Left ventricle myocardium inferior (tissue), 1 donor: ENCODE results near the gene NR1D1. TPM values are rescaled to one million over a fixed set of nuclear protein-coding genes. Genes with fewer than 3 reads are reported as not detected.

Experiments
- DNase-seq: peaks from one replicate; pipeline ENCODE4 v3.0.0-alpha.2; 2020
- H3K27ac ChIP-seq: fragments of 200-600 bp; replicated peaks from 2 replicates; pipeline ENCODE4 v1.8.0; 2021
- H3K27me3 ChIP-seq: fragments of 200-600 bp; 2 replicates; pipeline ENCODE4 v1.8.0; 2021; ENCODE audit warnings: low read depth
- H3K36me3 ChIP-seq: fragments of 200-600 bp; 2 replicates; pipeline ENCODE4 v1.8.0; 2021
- H3K4me1 ChIP-seq: fragments of 200-600 bp; 2 replicates; pipeline ENCODE4 v1.8.0; 2021
- H3K4me3 ChIP-seq: fragments of 200-600 bp; 2 replicates; pipeline ENCODE4 v1.8.0; 2021; ENCODE audit warnings: mild to moderate bottlenecking, moderate library complexity
- H3K9me3 ChIP-seq: fragments of 200-600 bp; replicated peaks from 2 replicates; pipeline ENCODE4 v1.8.0; 2021
- intact Hi-C: fragments of 100-400 bp; cut with micrococcal nuclease; formaldehyde crosslinking; loops from one replicate; pipeline ENCODE4 v1.11.0; 2022
- total RNA-seq: library from RNA; stranded (reverse); fragmentation: NEBNext Ultra II Directional; extraction: Animal tissue kit (Norgen Biotek cat#: 25700); gene quantifications from one replicate; pipeline ENCODE4 v1.2.1, GENCODE V29; 2021
- TF ChIP-seq, protein P1 (sequence below): fragments of 200-600 bp; IDR thresholded peaks from 2 replicates; pipeline ENCODE4 v1.8.0; 2021; ENCODE audit warnings: antibody characterized with exemption, mild to moderate bottlenecking, borderline replicate concordance
- donor health status: DM: no; HTN: yes; CAD: no; lungs with severe emphysema.

NR1D1 gene
- total RNA-seq, 1 donor from 2014 or later = 19.1 TPM

DNA sequence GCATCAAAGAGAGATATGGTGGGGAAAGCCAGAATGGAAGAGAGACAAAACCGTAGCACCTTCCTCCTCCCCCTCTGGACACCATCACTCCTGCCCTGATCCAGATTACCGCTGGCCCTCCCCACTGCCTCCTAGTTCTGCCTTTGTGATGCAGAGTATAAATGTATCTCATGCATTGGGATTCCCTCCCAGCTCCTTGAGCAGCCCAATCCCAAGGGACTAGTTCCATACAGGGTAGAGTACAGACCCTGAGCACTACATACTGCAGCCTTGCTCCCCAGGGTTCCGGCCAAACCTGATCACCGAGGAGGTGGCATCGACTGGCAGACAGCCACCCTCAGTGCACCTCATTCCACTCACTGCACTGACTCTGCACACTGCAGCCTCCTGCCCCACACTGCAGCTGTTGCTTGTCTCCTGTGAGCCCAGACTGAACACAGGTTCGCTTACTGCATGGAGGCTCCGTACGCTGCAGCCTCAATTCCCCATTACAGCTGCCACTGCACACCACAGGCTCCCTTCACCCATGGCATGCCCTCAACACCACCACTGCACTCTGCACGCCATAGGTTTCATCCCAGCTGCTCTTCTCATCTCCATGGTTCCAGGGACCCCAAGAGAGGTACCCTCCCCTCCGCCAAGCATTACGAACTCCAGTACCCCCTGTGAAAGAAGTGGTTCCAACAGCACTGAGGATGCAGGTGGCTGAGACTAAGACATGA lies 39.3 kb downstream of the NR1D1 start:
- Histone ChIP-seq H3K4me1 (peaks cover 65% of the 10 kb centered on the region), H3K9me3 (no peaks in the 10 kb centered on the region)
- intact Hi-C loops = no loop called here

GRCh38 chr17:40059729-40060475 lies 40.5 kb downstream of the NR1D1 start:
- no peak for DNase-seq
- no peak overlapping the region for H3K4me3 ChIP-seq
- no peaks in the 10 kb centered on the region for H3K36me3 ChIP-seq
- H3K9me3 ChIP-seq = no peaks in the 10 kb centered on the region
- intact Hi-C loops = no loop called here
- H3K27ac ChIP-seq = peak overlapping the region; percentile 84
- no peaks in the 10 kb centered on the region for H3K27me3 ChIP-seq
- TF ChIP-seq, protein P1, sequence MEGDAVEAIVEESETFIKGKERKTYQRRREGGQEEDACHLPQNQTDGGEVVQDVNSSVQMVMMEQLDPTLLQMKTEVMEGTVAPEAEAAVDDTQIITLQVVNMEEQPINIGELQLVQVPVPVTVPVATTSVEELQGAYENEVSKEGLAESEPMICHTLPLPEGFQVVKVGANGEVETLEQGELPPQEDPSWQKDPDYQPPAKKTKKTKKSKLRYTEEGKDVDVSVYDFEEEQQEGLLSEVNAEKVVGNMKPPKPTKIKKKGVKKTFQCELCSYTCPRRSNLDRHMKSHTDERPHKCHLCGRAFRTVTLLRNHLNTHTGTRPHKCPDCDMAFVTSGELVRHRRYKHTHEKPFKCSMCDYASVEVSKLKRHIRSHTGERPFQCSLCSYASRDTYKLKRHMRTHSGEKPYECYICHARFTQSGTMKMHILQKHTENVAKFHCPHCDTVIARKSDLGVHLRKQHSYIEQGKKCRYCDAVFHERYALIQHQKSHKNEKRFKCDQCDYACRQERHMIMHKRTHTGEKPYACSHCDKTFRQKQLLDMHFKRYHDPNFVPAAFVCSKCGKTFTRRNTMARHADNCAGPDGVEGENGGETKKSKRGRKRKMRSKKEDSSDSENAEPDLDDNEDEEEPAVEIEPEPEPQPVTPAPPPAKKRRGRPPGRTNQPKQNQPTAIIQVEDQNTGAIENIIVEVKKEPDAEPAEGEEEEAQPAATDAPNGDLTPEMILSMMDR = no peak
- peaks cover 58% of the 10 kb centered on the region for H3K4me1 ChIP-seq

More for the DNA sequence above, 39.3 kb downstream of the NR1D1 start:
- no peaks in the 10 kb centered on the region for H3K27me3 ChIP-seq
- H3K27ac ChIP-seq = no peak overlapping the region
- TF ChIP-seq, protein P1 = no peak
- H3K36me3 ChIP-seq = no peaks in the 10 kb centered on the region
- no peak for DNase-seq
- no peak overlapping the region for H3K4me3 ChIP-seq

DNA sequence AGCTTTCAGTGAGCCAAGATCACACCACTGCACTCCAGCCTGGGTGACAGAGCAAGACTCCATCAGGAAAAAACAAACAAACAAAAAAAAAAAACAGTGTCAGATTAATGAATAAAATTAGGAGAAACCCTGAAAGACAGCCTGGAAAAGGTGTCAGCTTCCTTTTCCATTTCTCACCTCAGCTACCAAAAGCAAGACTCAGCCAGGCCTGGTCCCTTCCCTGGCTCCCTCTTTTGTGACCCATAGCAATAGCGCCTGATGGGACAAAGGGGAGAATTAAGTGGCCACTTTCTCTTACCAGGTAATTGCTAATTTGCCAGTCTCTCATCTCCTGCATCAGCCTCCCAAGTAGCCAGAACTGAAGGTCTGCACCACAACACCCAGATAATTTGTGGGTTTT lies 41.5 kb downstream of the NR1D1 start:
- Histone ChIP-seq H3K4me3 (peak overlapping the region; percentile 26), H3K4me1 (peaks cover 54% of the 10 kb centered on the region), H3K36me3 (no peaks in the 10 kb centered on the region), H3K27ac (peak overlapping the region; percentile 84), H3K27me3 (no peaks in the 10 kb centered on the region), H3K9me3 (no peaks in the 10 kb centered on the region)
- DNase-seq = no peak
- intact Hi-C loops = no loop called here
- TF ChIP-seq, protein P1 = no peak

GRCh38 chr17:40058186-40058784 lies 42.1 kb downstream of the NR1D1 start:
- Histone ChIP-seq H3K4me3 (peak overlapping the region; percentile 26), H3K4me1 (peaks cover 54% of the 10 kb centered on the region), H3K27ac (peak overlapping the region; percentile 84)

GRCh38 chr17:40056379-40057015 lies 43.9 kb downstream of the NR1D1 start:
- peak overlapping the region; percentile 84 for H3K27ac ChIP-seq
- intact Hi-C loops = no loop called here
- H3K4me1 ChIP-seq = peaks cover 47% of the 10 kb centered on the region
- no peaks in the 10 kb centered on the region for H3K9me3 ChIP-seq
- no peak overlapping the region for H3K4me3 ChIP-seq
- H3K36me3 ChIP-seq = peaks cover 17% of the 10 kb centered on the region
- TF ChIP-seq, protein P1 = no peak
- H3K27me3 ChIP-seq = no peaks in the 10 kb centered on the region
- DNase-seq = no peak

More at GRCh38 chr17:40058186-40058784, 42.1 kb downstream of the NR1D1 start:
- Histone ChIP-seq H3K27me3 (no peaks in the 10 kb centered on the region), H3K36me3 (no peaks in the 10 kb centered on the region), H3K9me3 (no peaks in the 10 kb centered on the region)
- intact Hi-C loops = no loop called here
- DNase-seq = no peak
- TF ChIP-seq, protein P1 = no peak
